ENCODE data around the gene DMXL1.
"Not testable (repeated sequence)": the region's sequence is repeated elsewhere in the genome, so short reads cannot be mapped to it uniquely, and the experiment has no call there.

- TF ChIP-seq CTCF, POLR2A, POLR2AphosphoS5, EP300 (IDR thresholded peaks at IDR 0.05): not testable (repeated sequence)
Observed at GRCh38 chr5:119122474-119122873, 51.6 kb downstream of the DMXL1 start.
